ENCODE results near the gene COL4A4. TPM values are rescaled to one million over a fixed set of nuclear protein-coding genes. Genes with fewer than 3 reads are reported as not detected.

Gene COL4A4
- total and polyA plus RNA-seq, 12 donors: 0.44 to 41.6 (median 22.1) TPM

- intact Hi-C loops (cut with DNase I): no loop called here
- no peaks in the 10 kb centered on the region for H3K9me3 ChIP-seq (replicated peaks in 1 of 3)
- H3K4me3 ChIP-seq: no peak overlapping the region
- TF ChIP-seq POLR2A (IDR thresholded peaks at IDR 0.05): no peak
- TF ChIP-seq, protein P1, sequence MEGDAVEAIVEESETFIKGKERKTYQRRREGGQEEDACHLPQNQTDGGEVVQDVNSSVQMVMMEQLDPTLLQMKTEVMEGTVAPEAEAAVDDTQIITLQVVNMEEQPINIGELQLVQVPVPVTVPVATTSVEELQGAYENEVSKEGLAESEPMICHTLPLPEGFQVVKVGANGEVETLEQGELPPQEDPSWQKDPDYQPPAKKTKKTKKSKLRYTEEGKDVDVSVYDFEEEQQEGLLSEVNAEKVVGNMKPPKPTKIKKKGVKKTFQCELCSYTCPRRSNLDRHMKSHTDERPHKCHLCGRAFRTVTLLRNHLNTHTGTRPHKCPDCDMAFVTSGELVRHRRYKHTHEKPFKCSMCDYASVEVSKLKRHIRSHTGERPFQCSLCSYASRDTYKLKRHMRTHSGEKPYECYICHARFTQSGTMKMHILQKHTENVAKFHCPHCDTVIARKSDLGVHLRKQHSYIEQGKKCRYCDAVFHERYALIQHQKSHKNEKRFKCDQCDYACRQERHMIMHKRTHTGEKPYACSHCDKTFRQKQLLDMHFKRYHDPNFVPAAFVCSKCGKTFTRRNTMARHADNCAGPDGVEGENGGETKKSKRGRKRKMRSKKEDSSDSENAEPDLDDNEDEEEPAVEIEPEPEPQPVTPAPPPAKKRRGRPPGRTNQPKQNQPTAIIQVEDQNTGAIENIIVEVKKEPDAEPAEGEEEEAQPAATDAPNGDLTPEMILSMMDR (IDR thresholded peaks at IDR 0.05): no peak
- no peaks in the 10 kb centered on the region for H3K27me3 ChIP-seq
- no peak for DNase-seq
- no peaks in the 10 kb centered on the region for H3K4me1 ChIP-seq (replicated peaks in 1 of 2)
- no peak overlapping the region for H3K27ac ChIP-seq
- H3K36me3 ChIP-seq (replicated peaks in 1 of 2): no peaks in the 10 kb centered on the region
- WGBS, 4 donors: 82 to 83% (median 82%) methylated on average over 3 of the region's 3 CpGs
Measured at GRCh38 chr2:227029426-227030105, 134.4 kb downstream of the COL4A4 start.

- H3K27ac ChIP-seq: no peak overlapping the region
- intact Hi-C loops (cut with DNase I): no loop called here
- DNase-seq: no peak
- 77 to 91% (median 84%) methylated on average over 2 of the region's 2 CpGs for WGBS, 4 donors
- no peak overlapping the region for H3K4me3 ChIP-seq
- TF ChIP-seq, protein P1 (IDR thresholded peaks at IDR 0.05): no peak
- no peak for TF ChIP-seq POLR2A (IDR thresholded peaks at IDR 0.05)
- no peaks in the 10 kb centered on the region for H3K27me3 ChIP-seq
- no peaks in the 10 kb centered on the region for H3K4me1 ChIP-seq (replicated peaks in 1 of 2)
- no peaks in the 10 kb centered on the region for H3K36me3 ChIP-seq (replicated peaks in 1 of 2)
- no peaks in the 10 kb centered on the region for H3K9me3 ChIP-seq (replicated peaks in 1 of 3)
Measured at GRCh38 chr2:227025510-227025909, 138.5 kb downstream of the COL4A4 start.

DNA sequence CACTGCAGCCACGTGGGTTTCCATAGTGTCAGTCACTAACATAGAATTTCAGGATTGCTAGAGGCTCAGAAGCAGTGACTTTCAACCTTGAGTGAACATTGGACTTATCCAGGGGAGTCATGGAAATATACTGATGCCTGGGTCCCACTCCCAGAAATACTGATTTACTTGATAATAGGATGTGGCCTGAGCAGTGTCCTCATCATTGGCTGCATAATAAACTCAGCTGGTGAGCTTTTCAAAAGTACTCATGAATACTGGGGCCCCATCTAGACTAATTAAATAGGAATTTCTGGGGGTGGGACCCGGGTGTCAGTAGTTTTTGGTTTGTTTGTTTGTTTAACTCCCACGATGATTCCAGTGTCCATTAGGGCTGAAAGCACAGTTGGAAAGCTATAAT is 141.4 kb downstream of the COL4A4 start:
- no peaks in the 10 kb centered on the region for H3K9me3 ChIP-seq (replicated peaks in 1 of 3)
- DNase-seq: no peak
- no peaks in the 10 kb centered on the region for H3K4me1 ChIP-seq (replicated peaks in 1 of 2)
- intact Hi-C loops (cut with DNase I): no loop called here
- no peak overlapping the region for H3K4me3 ChIP-seq
- no peaks in the 10 kb centered on the region for H3K27me3 ChIP-seq
- no peak overlapping the region for H3K27ac ChIP-seq
- WGBS, 4 donors: 67 to 80% (median 73%) methylated on average over 3 of the region's 3 CpGs
- TF ChIP-seq POLR2A (IDR thresholded peaks at IDR 0.05): no peak
- TF ChIP-seq, protein P1 (IDR thresholded peaks at IDR 0.05): no peak
- no peaks in the 10 kb centered on the region for H3K36me3 ChIP-seq (replicated peaks in 1 of 2)

GRCh38 chr2:227020416-227020815 is 143.6 kb downstream of the COL4A4 start:
- Histone ChIP-seq H3K27ac (no peak overlapping the region), H3K9me3 (replicated peaks in 1 of 3) (no peaks in the 10 kb centered on the region), H3K27me3 (no peaks in the 10 kb centered on the region), H3K4me1 (replicated peaks in 1 of 2) (no peaks in the 10 kb centered on the region), H3K36me3 (replicated peaks in 1 of 2) (no peaks in the 10 kb centered on the region), H3K4me3 (no peak overlapping the region)
- WGBS, 4 donors: 73 to 85% (median 80%) methylated on average over 2 of the region's 2 CpGs
- intact Hi-C loops (cut with DNase I): no loop called here
- no peak for TF ChIP-seq POLR2A (IDR thresholded peaks at IDR 0.05)
- TF ChIP-seq, protein P1 (IDR thresholded peaks at IDR 0.05): no peak
- no peak for DNase-seq
